ENCODE measurements around the gene SMAD7. TPM values are rescaled to one million over a fixed set of nuclear protein-coding genes. Genes with fewer than 3 reads are reported as not detected.
"Not testable (repeated sequence)": the region's sequence is repeated elsewhere in the genome, so short reads cannot be mapped to it uniquely, and the experiment has no call there.

SMAD7 gene
- total RNA-seq, 4 donors from 2014 or later = 19.6 to 23.9 (median 20.7) TPM

- TF ChIP-seq POLR2A (IDR thresholded peaks at IDR 0.05) (no peak), CTCF (IDR thresholded peaks at IDR 0.05) (no peak)
- intact Hi-C loops (cut with DNase I; ENCODE audit: low total_unique reads) = no loop called here
Observed at GRCh38 chr18:48874701-48875162, 76.0 kb downstream of the SMAD7 start.

GRCh38 chr18:48874233-48874632 is 76.5 kb downstream of the SMAD7 start:
- intact Hi-C loops (cut with DNase I; ENCODE audit: low total_unique reads) = no loop called here
- TF ChIP-seq POLR2A (IDR thresholded peaks at IDR 0.05) (no peak), CTCF (IDR thresholded peaks at IDR 0.05) (no peak)
- DNase-seq (ENCODE audit: low spot score in 2 of 2) = no peak
- H3K4me3 ChIP-seq (ENCODE audit: low read depth, poor library complexity, severe bottlenecking) = no peak overlapping the region
- 85 to 88% methylated on average over 5 of the region's 5 CpGs for WGBS, 2 donors

More at GRCh38 chr18:48874701-48875162, 76.0 kb downstream of the SMAD7 start:
- no peak overlapping the region for H3K4me3 ChIP-seq (ENCODE audit: low read depth, poor library complexity, severe bottlenecking)
- 93% methylated on average over 15 of the region's 15 CpGs for WGBS, 2 donors
- DNase-seq (ENCODE audit: low spot score in 2 of 2) = no peak

DNA sequence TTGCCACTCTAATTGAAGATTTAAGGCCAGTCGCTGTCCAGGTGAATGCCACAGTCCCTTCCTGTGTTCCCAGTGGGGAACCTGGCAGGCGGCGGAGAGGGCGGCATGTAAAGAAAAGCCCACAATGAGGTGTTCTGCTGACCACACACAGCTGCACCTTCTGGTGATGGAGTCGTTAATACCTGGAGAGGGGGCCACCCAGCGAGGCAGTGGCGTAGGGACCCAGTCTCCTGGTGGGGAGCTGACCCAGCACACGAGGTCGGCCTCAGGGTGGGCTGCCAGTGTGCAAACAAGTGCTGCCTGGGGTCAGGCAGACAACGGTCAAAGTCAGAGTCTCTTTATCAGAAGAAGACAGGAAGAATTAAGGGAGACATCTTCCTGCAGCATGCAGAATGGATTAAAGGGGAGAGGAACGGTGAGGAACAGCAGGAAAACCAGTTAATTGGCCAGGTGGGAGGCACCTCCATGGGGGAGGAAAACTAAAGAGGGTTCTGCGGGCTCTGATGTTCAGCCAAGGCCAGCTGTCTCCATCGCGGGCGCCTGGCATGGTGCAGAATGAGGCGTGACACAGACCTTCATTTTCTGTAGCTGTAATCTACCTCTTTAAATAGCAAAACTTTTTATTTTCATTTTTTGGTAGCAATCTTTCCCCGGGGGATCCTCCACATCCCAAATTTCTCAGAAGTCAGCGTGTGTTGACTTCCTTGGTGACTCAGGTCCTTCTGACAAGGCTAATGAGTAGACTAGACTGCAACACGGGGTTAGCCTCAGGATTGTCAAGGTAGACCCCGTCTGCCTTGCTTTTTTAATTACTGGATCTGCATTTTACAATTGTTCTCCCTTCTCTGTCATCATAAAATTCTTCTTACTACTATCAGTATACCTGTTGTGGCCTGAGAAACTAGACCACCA is 78.3 kb downstream of the SMAD7 start:
- WGBS, 2 donors = 69 to 76% methylated on average over 20 of the region's 20 CpGs
- intact Hi-C loops (cut with DNase I; ENCODE audit: low total_unique reads) = no loop called here
- H3K4me3 ChIP-seq (ENCODE audit: low read depth, poor library complexity, severe bottlenecking) = no peak overlapping the region
- TF ChIP-seq CTCF (IDR thresholded peaks at IDR 0.05) = no peak
- no peak for TF ChIP-seq POLR2A (IDR thresholded peaks at IDR 0.05)
- no peak for DNase-seq (ENCODE audit: low spot score in 2 of 2)

DNA sequence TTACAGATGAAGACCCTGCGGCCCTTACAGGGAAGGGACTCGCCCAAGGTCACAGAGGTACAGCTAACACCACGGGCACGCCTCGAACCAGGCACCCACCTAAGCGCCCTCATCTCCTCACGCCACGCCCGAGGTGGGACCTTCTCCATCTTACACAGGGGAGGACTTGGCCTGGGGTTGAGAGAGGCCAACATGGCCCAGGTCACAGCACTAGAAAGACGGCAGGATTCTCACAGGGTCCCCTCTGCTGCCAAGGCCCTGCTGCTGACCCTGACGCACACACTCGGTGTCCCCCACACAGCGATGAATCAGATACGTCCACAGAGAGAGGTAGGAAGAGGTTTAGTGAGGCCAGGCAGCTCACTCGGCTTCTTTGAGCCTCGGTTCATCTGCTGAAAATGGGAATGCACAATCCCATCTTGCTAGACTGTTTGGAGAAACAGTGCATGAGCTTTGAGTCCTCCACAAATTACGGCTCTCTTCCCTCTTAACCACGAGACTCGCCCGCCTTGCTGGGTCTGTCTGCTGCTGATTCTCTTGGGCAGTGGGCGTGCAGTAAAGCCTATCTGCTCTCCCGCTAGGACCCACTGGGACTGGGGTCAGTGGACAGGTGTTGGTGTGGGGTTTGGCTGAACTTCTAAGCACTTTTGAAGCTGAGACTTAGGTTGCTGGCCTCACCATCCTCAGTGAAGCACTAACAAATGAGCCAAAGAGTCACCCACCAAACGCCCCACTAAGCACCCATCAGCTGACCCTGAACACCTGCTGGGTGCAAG is 79.2 kb downstream of the SMAD7 start:
- no peak for TF ChIP-seq CTCF (IDR thresholded peaks at IDR 0.05)
- TF ChIP-seq POLR2A (IDR thresholded peaks at IDR 0.05) = no peak
- intact Hi-C loops (cut with DNase I; ENCODE audit: low total_unique reads) = no loop called here
- WGBS, 2 donors = 93 to 94% methylated on average over 23 of the region's 23 CpGs

DNA sequence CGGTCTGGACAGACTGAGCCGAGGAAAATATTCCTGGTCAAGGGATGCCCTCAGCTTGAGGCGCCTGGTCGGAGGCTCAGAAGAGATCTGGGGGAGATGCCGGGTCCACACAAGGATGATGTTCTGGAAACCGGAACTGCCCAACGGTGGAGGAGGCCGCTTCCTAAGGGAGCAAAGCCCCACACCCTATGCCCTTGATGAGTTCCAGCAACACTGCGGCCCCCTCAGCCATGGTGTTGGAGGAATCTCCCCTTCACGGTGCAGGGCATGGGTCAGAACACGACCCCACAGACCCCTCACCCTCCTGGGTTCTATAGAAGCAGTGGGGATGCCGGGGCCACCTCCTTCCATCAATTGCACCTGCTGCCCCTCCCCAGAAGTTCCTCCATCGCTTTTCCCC is 79.8 kb downstream of the SMAD7 start:
- 89 to 93% methylated on average over 5 to 12 of the region's 13 CpGs for WGBS, 2 donors
- intact Hi-C loops (cut with DNase I; ENCODE audit: low total_unique reads); DNase-seq (ENCODE audit: low spot score in 2 of 2); H3K4me3 ChIP-seq (ENCODE audit: low read depth, poor library complexity, severe bottlenecking): not testable (repeated sequence)

More for the DNA sequence above, 79.2 kb downstream of the SMAD7 start:
- H3K4me3 ChIP-seq (ENCODE audit: low read depth, poor library complexity, severe bottlenecking) = no peak overlapping the region
- no peak for DNase-seq (ENCODE audit: low spot score in 2 of 2)

Measured in lower leg skin (tissue), 4 donors.